NCI-H69 (cell line): Measurements from ENCODE around the gene PON3.
"Not testable (repeated sequence)": the region's sequence is repeated elsewhere in the genome, so short reads cannot be mapped to it uniquely, and the experiment has no call there.

ENCODE experiments used
- DNase-seq: peaks from one replicate; lab custom pipeline; 2025; lab: John Stamatoyannopoulos, UW

PON3 gene

DNA sequence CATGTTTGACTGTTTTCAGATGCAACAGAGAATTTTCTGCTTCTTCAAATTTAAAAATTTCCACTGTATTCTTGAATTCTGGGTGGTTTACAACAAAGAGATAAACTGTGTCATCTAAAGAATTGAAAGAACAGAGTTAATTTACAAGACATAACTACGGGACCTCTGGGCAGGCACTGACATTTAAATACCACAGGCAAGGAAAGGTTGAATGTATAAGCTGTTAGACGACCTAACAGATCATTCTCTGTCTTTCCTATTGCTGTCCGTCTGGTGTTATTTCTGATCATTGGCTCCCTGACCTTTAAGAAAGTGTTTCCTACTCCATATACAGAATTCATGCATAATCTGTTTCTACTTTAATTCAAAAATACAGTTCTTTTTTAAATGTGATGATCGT is 15.5 kb upstream of the PON3 start:
- DNase-seq = no peak

DNA sequence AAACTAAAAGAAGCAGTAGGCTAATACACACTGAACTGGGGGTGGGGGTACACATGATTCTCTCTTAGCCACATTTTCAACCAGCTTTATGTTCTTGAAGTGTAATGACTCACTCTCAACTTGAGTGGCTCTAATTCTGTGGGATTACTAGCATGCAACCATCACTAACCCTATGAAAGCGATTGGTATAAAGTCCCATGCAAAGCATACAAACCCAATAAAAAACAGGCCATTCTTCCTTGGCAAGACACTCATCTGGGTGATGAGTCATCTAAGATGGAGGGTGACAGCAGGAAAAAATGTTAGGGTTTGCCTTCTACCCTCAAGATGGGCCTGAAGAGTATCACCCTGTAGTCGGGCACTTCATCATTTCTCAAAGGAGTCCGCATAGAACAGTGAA is 14.9 kb upstream of the PON3 start:
- no peak for DNase-seq

DNA sequence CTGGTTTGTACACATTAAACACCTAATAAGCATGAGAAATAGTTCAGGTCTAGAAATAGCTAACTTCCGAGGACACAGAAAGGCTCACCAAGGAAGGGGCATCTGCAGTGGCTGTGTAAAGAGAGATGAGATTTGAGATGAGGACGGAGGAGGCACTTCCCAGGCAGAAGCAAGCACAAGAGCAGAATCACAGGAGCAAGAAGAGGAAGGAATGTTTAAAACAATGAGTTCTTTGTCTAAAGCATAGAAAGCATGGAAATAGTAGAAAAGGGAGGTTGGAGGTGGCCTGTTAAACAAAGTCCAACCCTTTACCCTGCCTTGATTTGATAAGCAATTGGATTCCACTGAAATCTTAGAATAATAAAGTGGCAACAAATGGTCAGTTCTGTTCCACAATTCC is 11.6 kb upstream of the PON3 start:
- DNase-seq = no peak

GRCh38 chr7:95405800-95406199 is 9.6 kb upstream of the PON3 start:
- DNase-seq = no peak

DNA sequence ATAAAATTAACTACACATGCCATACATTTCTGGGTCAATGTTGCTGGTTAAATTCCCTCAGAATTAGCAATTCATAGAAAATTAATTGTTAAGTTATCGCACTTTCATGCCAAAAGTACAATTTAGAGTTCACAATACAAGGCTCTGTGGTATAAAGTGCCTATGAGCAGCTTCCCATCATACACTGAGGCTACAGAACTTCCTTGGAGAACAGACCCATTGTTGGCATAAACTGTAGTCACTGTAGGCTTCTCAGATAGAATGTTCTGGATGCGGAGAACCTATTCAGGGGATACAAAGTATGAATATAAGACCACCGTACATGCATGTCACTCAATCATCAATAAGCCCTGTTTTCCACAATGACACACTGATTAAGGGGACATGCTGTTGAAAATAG is 9.0 kb upstream of the PON3 start:
- no peak for DNase-seq

DNA sequence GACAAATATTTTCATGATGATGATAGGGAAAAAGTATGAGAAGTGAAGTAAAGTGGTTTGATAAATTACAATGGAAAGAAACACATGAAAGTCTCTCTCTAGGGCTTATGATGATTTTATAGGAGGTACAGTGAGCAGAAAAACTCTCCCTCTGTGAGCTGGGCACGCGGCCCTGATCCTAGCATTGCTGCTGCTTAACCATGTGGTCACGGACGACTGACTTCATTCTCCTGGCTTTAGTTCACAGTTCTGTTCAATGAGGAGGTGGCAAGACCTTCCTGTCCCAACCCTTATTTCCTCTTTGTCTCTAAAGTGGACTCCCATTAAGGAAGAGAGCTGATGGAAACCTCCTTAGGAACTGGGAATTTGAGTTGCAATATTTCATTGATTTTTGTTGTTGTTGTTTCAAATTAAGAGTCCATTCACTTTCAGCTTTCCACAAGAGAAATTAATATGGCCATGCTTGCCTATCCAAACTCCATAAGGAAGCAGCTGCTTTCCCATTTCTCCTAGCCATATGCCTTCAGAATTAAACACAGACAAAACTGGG is 8.2 kb upstream of the PON3 start:
- DNase-seq = peak; percentile 80

GRCh38 chr7:95398155-95398940 is 2.2 kb upstream of the PON3 start:
- peak; percentile 61 for DNase-seq

- DNase-seq = peak; percentile 55
Observed at GRCh38 chr7:95397381-95397780, 1.2 kb upstream of the PON3 start.

GRCh38 chr7:95395755-95396135 is 430 bp downstream of the PON3 start:
- peak; percentile 34 for DNase-seq

- DNase-seq = no peak
Observed at GRCh38 chr7:95394370-95394769, 1.8 kb downstream of the PON3 start.

DNA sequence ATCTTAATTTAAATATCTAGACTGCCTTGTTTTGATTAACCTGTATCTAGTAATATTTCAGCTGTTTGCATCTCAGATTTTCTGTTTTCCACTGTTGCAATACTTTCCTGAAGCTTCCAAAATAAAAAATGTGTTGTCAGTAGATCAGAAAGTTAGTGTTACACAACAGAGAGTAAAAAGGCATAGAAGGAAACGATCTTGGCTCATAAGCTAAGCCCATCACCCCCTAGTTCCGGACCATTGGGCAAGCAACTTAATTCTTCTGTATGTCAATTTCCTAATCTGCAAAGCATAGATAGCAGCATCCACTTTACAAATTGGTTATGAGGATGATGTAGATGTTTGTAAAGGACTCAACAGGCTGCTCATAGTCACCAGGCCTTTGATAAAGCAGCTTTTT is 4.4 kb downstream of the PON3 start:
- DNase-seq = no peak

DNA sequence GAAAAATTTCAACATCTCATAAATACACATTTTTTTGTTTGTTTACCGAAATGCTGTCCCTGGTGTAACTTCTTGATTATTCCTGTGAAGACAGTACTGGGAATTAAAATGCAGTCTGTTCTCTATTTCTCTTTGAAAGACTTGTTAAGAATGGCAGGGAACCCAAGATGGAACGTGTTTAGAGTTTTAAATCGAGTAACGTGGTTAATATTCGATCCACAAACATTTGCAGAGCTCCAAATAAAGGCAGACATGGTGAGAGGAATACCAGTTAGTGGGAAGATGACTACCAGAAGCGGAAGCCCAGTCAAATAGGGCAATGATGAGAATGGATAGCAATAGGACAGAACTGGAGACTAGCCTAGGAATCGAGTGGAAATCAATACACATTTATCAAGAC is 6.7 kb downstream of the PON3 start:
- no peak for DNase-seq

DNA sequence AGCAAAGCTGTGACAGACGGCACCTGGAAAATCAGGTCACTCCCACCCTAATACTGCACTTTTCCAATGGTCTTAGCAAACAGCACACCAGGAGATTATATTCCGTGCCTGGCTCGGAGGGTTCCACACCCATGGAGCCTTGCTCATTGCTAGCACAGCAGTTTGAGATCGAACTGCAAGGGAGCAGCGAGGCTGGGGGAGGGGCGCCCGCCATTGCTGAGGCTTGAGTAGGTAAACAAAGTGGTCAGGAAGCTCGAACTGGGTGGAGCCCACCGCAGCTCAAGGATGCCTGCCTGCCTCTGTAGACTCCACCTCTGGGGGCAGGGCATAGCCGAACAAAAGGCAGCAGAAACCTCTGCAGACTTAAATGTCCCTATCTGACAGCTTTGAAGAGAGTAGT is 16.7 kb downstream of the PON3 start:
- not testable (repeated sequence) for DNase-seq

- DNase-seq = no peak
Observed at GRCh38 chr7:95376632-95377400, 19.4 kb downstream of the PON3 start.

GRCh38 chr7:95375591-95376257 is 20.5 kb downstream of the PON3 start:
- DNase-seq = no peak

DNA sequence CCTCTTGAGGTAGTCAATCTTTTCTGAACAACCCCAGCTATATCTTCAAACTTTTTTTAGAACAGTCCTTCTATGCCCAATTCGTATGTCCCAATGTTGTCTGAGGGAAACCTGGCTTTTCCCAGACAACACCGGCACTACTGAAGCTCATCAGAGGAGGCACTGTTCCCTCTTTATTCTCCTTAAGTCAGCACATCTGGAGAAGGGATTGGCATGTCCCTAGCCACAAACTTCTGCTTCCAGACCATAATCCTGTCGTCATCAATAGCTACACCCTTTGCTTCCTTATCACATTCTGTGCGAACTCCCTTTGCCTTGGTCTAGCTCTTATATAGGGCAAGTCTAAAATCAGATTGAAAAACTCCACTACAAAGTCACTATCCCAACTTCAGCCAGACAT is 22.9 kb downstream of the PON3 start:
- DNase-seq = no peak

GRCh38 chr7:95368235-95368634 is 27.9 kb downstream of the PON3 start:
- DNase-seq = no peak

GRCh38 chr7:95367606-95368005 is 28.6 kb downstream of the PON3 start:
- DNase-seq = no peak

DNA sequence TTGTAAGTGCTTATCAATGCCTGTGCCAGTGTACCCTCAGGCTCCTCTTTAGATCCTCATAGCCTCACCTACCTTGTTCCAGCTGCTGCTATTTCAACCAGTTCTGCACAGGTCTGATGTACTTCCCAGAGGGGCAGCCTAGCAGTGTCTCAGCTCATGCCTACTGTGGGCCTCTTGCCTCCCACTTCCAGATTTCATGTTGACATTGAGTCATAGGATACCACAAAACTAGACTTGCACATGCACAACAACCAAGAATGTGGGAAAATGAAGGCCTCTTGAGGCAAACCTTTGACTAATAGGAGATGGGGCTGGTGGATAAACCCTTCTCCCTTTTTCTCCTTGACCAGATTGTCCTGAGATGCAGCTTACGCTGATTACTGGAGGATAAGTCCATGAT is 31.0 kb downstream of the PON3 start:
- DNase-seq = no peak

GRCh38 chr7:95357623-95358022 is 38.6 kb downstream of the PON3 start:
- no peak for DNase-seq

DNA sequence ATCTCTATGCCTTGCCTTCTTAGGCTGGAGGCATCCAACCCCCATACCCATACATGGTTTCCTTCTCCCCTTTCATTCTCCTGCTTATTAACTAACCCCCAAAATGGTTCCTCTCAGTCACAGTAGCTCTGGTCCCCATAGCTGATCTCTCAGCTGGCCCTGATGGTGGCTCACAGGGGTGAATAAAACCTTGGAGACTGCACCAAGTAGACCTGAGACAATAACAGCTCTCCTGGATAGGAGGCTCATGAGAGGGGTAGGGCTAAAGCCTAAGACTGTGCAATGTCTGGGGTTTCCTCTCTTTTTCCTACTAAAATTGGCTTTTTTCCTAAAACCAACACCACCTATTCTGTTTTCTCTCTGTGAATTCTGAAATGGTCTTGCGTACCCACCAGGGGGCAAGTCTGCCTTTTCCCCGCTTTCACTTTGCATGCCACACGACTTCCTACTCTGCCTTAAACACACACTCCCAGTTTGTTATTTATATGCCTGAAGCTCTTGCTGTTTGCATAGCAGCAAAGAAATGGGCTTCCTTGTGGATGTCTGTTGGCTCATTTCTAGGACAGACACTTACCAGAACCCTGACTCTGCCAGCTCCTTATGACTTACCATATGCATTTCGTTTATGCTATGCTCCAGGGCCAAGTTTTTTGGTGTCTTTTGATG is 53.4 kb downstream of the PON3 start:
- peak; percentile 43 for DNase-seq

- no peak for DNase-seq
Observed at GRCh38 chr7:95342029-95342428, 54.1 kb downstream of the PON3 start.
